Sigmoid colon (tissue), 3 donors: Measurements from ENCODE around the gene TLL2.

Experiments used
- CTCF ChIP-seq, 4 experiments: fragments of 450-650 bp in 3 of 4; fragments of 200-600 bp in 1 of 4; IDR thresholded peaks; one replicate each; pipeline ENCODE4 v1.5.1; 2016 to 2019; ENCODE audit warnings: antibody characterized with exemption in 4 of 4, mild to moderate bottlenecking in 3 of 4, moderate library complexity in 2 of 4
- POLR2A ChIP-seq, 2 donors: fragments of 450-650 bp; IDR thresholded peaks; one replicate each; pipeline ENCODE4 v1.6.1; 2016; ENCODE audit warnings: antibody characterized with exemption in 2 of 2, mild to moderate bottlenecking in 2 of 2, moderate library complexity in 2 of 2

- TF ChIP-seq POLR2A (IDR thresholded peaks at IDR 0.05) (no peak), CTCF (IDR thresholded peaks at IDR 0.05) (no peak)
Observed at GRCh38 chr10:96456296-96456840, 57.4 kb downstream of the TLL2 start.
